GM18502 (cell line): ENCODE measurements around the gene TRPV3.

Experiments
- ATAC-seq: cut with Tn5 transposase; IDR thresholded peaks from one replicate; pipeline ENCODE4 v1.9.1; 2021; ENCODE audit warnings: mild to moderate bottlenecking; ENCODE audit not compliant: unreplicated experiment, poor library complexity

The TRPV3 gene

GRCh38 chr17:3549610-3550162, 7.9 kb downstream of the TRPV3 start:
- no peak for ATAC-seq

GRCh38 chr17:3547628-3548027, 10.0 kb downstream of the TRPV3 start:
- ATAC-seq: no peak

- no peak for ATAC-seq
These were observed 10.6 kb downstream of the TRPV3 start for GRCh38 chr17:3546997-3547396.

- no peak for ATAC-seq
These were observed 11.1 kb downstream of the TRPV3 start for GRCh38 chr17:3546521-3546920.

GRCh38 chr17:3545151-3545550, 12.5 kb downstream of the TRPV3 start:
- no peak for ATAC-seq

GRCh38 chr17:3544365-3544764, 13.2 kb downstream of the TRPV3 start:
- ATAC-seq: no peak

- no peak for ATAC-seq
These were observed 14.2 kb downstream of the TRPV3 start for GRCh38 chr17:3543453-3543852.

- no peak for ATAC-seq
These were observed 15.1 kb downstream of the TRPV3 start for GRCh38 chr17:3542410-3543088.

GRCh38 chr17:3539881-3540540, 17.6 kb downstream of the TRPV3 start:
- no peak for ATAC-seq

GRCh38 chr17:3536716-3537115, 20.9 kb downstream of the TRPV3 start:
- no peak for ATAC-seq

GRCh38 chr17:3535253-3535995, 22.2 kb downstream of the TRPV3 start:
- peak; percentile 58 for ATAC-seq

GRCh38 chr17:3534881-3535252, 22.7 kb downstream of the TRPV3 start:
- ATAC-seq: no peak

- no peak for ATAC-seq
These were observed 23.9 kb downstream of the TRPV3 start for GRCh38 chr17:3533752-3534151.

GRCh38 chr17:3532859-3533142, 24.8 kb downstream of the TRPV3 start:
- ATAC-seq: no peak

- ATAC-seq: no peak
These were observed 25.3 kb downstream of the TRPV3 start for GRCh38 chr17:3532106-3532858.

GRCh38 chr17:3531266-3532101, 26.1 kb downstream of the TRPV3 start:
- ATAC-seq: no peak

GRCh38 chr17:3529817-3530741, 27.5 kb downstream of the TRPV3 start:
- ATAC-seq: no peak

GRCh38 chr17:3528880-3529511, 28.6 kb downstream of the TRPV3 start:
- no peak for ATAC-seq
